ENCODE results near the gene ITM2C. TPM values are rescaled to one million over a fixed set of nuclear protein-coding genes. Genes with fewer than 3 reads are reported as not detected.

ITM2C gene
- total RNA-seq, 1 donor from 2014 or later = 3.9 TPM

- intact Hi-C loops (cut with micrococcal nuclease) = no loop called here
Measured at GRCh38 chr2:230872151-230872967, 7.6 kb downstream of the ITM2C start.

DNA sequence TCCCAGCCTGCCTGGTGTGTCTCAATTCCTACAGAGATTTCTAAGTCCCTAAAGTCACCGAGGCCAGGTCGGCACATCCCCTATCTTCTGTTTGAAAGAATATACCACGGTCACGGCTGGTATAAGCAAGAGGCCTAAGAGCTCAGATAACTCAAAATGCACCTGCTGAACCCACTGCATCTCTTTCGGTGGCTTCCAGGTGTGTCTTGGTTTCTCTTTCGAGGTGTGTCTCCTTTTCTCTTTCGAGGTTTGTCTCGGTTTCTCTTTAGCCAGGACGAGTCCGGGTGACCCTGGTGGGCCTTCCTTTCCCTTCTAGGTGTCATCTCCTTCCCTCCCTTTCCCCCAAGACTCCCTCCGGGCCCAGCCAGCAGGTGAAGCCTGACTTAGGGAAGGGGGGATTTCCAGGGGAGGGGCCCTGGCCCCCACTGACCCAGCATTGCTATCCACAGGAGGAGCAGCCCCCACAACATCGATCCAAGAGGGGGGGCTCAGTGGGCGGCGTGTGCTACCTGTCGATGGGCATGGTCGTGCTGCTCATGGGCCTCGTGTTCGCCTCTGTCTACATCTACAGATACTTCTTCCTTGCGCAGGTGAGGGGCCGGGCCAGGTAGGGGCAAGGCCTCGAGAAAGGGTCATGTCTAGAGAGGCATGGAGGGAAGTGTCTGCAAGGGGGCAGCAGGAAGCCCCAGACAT is 8.4 kb downstream of the ITM2C start:
- intact Hi-C loops (cut with micrococcal nuclease) = no loop called here

DNA sequence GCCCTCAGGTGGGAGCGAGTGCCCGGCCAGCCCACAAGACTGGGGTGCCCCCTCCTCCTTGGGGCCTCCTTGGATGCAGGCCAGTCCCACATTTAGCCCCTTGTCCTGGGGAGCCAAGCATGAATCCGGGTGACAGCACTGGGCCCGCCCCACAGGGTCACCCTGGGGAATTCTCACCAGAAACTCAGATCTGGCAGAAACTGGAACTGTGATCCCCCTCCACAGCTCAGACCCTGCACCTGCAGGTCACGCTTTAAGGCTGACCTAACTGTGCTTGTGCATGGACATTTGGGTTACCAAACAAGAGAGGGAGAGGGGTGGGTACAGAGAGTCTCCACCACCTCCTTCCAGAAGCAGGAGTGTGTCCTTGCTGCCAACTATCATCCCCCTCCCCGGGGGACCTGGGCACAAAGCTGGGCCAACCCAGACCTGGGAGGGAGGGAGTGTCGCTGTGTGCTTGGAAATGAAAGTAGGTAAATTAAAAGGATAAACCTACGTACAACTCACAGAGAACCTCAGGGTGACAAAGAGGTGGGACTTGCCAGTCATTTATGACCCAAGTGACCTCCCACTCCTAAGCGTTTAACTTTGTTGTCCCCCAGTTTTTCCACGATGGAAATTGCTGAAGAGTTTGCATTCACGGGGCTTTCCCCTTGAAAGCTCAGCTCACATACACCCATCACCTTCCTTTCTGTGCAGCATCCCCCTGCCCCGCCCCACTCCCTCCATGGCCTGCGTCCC is 9.1 kb downstream of the ITM2C start:
- intact Hi-C loops (cut with micrococcal nuclease) = no loop called here

- intact Hi-C loops (cut with micrococcal nuclease) = no loop called here
Measured at GRCh38 chr2:230874456-230874855, 9.7 kb downstream of the ITM2C start.

DNA sequence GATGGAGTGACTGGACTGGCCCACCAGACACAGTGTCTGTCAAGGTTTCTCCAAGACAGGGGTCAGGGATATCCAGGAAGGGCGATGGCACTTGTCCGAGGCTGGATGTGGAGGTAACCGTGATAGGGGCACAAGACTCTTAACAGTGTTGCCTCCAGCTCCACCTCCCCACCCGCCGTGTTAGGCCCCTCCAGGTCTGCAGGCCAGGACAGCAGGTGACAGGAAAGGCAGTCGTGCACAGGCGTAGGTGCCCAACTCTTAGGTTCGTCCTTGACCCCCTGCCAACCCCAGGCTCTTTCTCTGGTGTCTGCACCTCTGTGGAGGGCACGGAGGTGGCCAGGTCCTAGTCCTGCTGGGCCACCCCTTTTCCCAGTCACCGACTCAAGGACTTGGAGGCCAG is 10.1 kb downstream of the ITM2C start:
- intact Hi-C loops (cut with micrococcal nuclease) = no loop called here

DNA sequence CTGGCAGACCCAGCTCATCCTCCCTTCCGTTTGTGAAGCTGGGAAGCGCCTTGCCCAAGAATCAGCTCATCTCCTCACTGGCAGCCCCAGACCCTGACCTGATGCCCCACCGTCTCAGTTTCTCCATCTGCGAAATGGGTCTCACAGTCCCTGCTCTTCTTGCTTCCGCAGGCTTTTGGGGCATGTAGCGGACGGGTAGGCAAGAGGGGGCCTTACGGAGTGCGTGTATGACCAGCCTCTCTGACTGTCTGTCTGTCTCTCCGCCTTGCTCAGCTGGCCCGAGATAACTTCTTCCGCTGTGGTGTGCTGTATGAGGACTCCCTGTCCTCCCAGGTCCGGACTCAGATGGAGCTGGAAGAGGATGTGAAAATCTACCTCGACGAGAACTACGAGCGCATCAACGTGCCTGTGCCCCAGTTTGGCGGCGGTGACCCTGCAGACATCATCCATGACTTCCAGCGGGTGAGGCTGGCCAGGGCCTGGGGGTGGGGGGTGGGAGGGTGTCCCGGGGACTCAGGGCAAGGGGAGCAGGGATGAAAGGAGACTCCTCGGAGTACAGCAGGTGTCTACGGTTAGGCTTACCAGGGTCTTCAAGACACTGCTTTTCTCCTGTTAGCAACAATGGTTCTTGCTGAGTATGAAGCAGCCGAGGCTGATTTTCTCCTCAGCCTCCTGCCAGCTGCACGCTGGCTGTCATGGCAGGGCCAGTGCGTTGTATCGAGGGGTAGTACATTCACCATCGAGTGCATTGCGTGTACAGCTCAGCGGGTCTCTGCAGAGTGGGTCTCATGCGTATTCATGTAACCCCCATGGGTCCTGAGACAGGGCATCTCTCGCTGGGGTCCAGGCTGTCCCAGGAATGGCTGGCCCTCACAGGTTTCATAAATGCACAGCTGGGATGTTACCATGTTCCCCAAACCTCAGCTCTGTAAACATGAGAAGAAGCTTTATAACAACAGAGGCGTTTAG is 10.9 kb downstream of the ITM2C start:
- intact Hi-C loops (cut with micrococcal nuclease) = no loop called here

DNA sequence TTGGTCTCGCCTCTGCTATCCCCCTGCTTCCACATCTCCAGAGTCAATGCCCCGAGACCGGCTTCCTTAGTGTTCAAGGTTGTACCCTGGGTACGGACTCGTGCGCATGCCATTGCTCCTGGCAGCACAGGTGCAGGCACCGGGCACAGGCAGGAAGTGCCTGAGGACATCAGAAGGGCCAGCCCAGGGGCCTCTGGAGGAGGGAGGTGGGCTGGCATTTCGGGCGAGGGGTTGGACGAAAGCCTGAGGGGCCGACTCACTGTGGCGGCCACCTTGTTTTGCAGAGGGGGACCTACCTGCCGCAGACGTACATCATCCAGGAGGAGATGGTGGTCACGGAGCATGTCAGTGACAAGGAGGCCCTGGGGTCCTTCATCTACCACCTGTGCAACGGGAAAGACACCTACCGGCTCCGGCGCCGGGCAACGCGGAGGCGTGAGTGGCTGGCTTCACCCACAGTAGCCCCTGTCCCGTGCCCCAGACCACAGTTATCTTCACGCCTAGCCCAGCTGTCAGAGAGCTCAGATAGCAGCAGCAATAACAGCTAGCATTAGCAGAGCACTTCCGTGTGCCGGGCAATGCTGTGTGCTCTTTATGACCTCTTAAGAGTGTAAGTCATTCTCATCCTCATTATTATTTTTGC is 12.5 kb downstream of the ITM2C start:
- intact Hi-C loops (cut with micrococcal nuclease) = no loop called here

DNA sequence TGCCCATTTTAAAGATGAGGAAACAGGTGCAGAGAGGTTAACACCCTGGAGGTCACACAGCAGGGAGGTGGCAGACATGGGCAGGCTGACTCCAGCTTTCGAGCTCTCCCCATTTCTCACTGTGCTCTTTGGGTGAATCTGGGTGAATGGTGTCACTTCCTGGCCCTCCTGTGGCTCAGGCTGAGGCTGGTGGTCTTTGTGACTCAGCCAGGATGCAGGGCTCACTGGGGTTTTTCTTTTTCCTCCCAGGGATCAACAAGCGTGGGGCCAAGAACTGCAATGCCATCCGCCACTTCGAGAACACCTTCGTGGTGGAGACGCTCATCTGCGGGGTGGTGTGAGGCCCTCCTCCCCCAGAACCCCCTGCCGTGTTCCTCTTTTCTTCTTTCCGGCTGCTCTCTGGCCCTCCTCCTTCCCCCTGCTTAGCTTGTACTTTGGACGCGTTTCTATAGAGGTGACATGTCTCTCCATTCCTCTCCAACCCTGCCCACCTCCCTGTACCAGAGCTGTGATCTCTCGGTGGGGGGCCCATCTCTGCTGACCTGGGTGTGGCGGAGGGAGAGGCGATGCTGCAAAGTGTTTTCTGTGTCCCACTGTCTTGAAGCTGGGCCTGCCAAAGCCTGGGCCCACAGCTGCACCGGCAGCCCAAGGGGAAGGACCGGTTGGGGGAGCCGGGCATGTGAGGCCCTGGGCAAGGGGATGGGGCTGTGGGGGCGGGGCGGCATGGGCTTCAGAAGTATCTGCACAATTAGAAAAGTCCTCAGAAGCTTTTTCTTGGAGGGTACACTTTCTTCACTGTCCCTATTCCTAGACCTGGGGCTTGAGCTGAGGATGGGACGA is 13.2 kb downstream of the ITM2C start:
- intact Hi-C loops (cut with micrococcal nuclease) = no loop called here

DNA sequence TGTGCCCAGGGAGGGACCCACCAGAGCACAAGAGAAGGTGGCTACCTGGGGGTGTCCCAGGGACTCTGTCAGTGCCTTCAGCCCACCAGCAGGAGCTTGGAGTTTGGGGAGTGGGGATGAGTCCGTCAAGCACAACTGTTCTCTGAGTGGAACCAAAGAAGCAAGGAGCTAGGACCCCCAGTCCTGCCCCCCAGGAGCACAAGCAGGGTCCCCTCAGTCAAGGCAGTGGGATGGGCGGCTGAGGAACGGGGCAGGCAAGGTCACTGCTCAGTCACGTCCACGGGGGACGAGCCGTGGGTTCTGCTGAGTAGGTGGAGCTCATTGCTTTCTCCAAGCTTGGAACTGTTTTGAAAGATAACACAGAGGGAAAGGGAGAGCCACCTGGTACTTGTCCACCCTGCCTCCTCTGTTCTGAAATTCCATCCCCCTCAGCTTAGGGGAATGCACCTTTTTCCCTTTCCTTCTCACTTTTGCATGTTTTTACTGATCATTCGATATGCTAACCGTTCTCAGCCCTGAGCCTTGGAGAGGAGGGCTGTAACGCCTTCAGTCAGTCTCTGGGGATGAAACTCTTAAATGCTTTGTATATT is 14.0 kb downstream of the ITM2C start:
- intact Hi-C loops (cut with micrococcal nuclease) = no loop called here

GRCh38 chr2:230879271-230879882 is 14.6 kb downstream of the ITM2C start:
- intact Hi-C loops (cut with micrococcal nuclease) = no loop called here

GRCh38 chr2:230879891-230880290 is 15.1 kb downstream of the ITM2C start:
- intact Hi-C loops (cut with micrococcal nuclease) = no loop called here

- intact Hi-C loops (cut with micrococcal nuclease) = no loop called here
Measured at GRCh38 chr2:230881840-230882239, 17.1 kb downstream of the ITM2C start.

- intact Hi-C loops (cut with micrococcal nuclease) = no loop called here
Measured at GRCh38 chr2:230885463-230886130, 20.9 kb downstream of the ITM2C start.

GRCh38 chr2:230886206-230886605 is 21.5 kb downstream of the ITM2C start:
- intact Hi-C loops (cut with micrococcal nuclease) = no loop called here

DNA sequence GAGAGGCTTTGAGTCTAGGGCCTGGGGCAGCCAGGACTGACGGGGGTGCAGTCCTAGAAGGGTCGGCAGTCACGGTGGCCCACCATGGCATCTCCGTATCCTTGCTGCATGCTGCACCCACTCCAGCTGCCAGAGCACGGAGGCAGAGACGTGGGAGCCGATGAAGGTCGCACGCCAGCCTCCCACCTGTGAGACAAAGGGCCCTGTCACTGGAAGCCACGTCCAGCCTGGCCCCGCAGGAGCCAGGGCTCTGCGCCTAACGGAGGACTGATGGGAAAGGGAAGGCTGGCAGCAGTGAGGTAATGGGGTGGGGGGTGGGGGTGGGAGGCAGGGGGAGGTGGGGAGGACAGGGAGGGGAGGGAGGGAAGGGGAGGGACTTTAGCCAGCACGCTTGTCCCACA is 21.9 kb downstream of the ITM2C start:
- intact Hi-C loops (cut with micrococcal nuclease) = no loop called here

DNA sequence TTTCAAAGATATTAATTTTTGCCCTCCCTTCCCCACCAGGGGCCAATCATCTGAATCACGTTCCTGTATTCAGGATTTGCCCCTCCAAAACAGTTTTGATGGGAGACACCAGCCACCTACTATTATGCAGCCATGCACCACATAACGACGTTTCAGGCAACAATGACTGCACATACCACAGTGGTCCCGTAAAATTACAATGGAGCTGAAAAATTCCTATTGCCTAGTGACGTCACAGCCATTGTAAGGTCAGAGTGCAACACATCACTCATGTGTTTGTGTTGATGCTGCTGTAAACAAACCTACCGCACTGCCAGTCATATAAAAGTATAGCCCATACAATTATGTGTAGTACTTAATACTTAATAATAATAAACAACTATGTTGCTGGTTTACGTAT is 22.6 kb downstream of the ITM2C start:
- intact Hi-C loops (cut with micrococcal nuclease) = no loop called here

- intact Hi-C loops (cut with micrococcal nuclease) = no loop called here
Measured at GRCh38 chr2:230888824-230889400, 24.2 kb downstream of the ITM2C start.

All from T-helper 1 cell treated with Interleukin-12 subunit alpha and Interleukin-12 subunit beta and Interleukin-4 antibody, amounts not matched to agents 30 ng/mL and 1 ng/mL, for 36 hours (primary cell).